Glutamatergic neuron (in vitro differentiated cells): ENCODE data around the gene SSH3. TPM values are rescaled to one million over a fixed set of nuclear protein-coding genes. Genes with fewer than 3 reads are reported as not detected.

Experiments used
- DNase-seq: peaks from one replicate; pipeline ENCODE4 v3.0.0; 2022
- H3K27ac Mint-ChIP-seq: one replicate; pipeline ENCODE4 v1.8.0; 2020; ENCODE audit warnings: mild to moderate bottlenecking, mixed read lengths, inconsistent platforms; ENCODE audit not compliant: unreplicated experiment
- H3K27me3 Mint-ChIP-seq: one replicate; pipeline ENCODE4 v1.8.0; 2020; ENCODE audit warnings: mild to moderate bottlenecking, moderate library complexity, mixed read lengths, inconsistent platforms; ENCODE audit not compliant: unreplicated experiment
- H3K36me3 Mint-ChIP-seq: one replicate; pipeline ENCODE4 v1.8.0; 2020; ENCODE audit warnings: mild to moderate bottlenecking, mixed read lengths, inconsistent platforms; ENCODE audit not compliant: unreplicated experiment
- H3K4me1 Mint-ChIP-seq: one replicate; pipeline ENCODE4 v1.8.0; 2020; ENCODE audit warnings: mild to moderate bottlenecking, low read depth, mixed read lengths, inconsistent platforms; ENCODE audit not compliant: unreplicated experiment
- H3K4me3 Mint-ChIP-seq: one replicate; pipeline ENCODE4 v1.8.0; 2020; ENCODE audit warnings: mild to moderate bottlenecking, mixed read lengths, inconsistent platforms; ENCODE audit not compliant: unreplicated experiment
- H3K9me3 Mint-ChIP-seq: one replicate; pipeline ENCODE4 v1.8.0; 2020; ENCODE audit warnings: mild to moderate bottlenecking, moderate library complexity, mixed read lengths, inconsistent platforms; ENCODE audit not compliant: unreplicated experiment
- total RNA-seq: library from RNA; stranded (reverse); fragmentation: NEBNext Ultra II Directional; extraction: Animal tissue kit (Norgen Biotek cat#: 25700); gene quantifications from one replicate; pipeline ENCODE4 v1.2.1, GENCODE V29; 2021; ENCODE audit not compliant: unreplicated experiment
- TF ChIP-seq, protein P1 (sequence below): fragments of 200-600 bp; sonication (generic); IDR thresholded peaks from one replicate; pipeline ENCODE4 v1.5.0; 2021; ENCODE audit not compliant: partially characterized antibody, unreplicated experiment

Gene SSH3
- total RNA-seq, 1 donor from 2014 or later: 8.3 TPM

GRCh38 chr11:67281552-67282150 lies 21.7 kb upstream of the SSH3 start:
- peaks cover 2% of the 10 kb centered on the region for H3K27me3 Mint-ChIP-seq
- H3K4me1 Mint-ChIP-seq: peaks cover under 1% of the 10 kb centered on the region
- no peaks in the 10 kb centered on the region for H3K36me3 Mint-ChIP-seq
- no peak overlapping the region for H3K4me3 Mint-ChIP-seq
- TF ChIP-seq, protein P1, sequence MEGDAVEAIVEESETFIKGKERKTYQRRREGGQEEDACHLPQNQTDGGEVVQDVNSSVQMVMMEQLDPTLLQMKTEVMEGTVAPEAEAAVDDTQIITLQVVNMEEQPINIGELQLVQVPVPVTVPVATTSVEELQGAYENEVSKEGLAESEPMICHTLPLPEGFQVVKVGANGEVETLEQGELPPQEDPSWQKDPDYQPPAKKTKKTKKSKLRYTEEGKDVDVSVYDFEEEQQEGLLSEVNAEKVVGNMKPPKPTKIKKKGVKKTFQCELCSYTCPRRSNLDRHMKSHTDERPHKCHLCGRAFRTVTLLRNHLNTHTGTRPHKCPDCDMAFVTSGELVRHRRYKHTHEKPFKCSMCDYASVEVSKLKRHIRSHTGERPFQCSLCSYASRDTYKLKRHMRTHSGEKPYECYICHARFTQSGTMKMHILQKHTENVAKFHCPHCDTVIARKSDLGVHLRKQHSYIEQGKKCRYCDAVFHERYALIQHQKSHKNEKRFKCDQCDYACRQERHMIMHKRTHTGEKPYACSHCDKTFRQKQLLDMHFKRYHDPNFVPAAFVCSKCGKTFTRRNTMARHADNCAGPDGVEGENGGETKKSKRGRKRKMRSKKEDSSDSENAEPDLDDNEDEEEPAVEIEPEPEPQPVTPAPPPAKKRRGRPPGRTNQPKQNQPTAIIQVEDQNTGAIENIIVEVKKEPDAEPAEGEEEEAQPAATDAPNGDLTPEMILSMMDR: no peak
- H3K27ac Mint-ChIP-seq: no peak overlapping the region
- peaks cover under 1% of the 10 kb centered on the region for H3K9me3 Mint-ChIP-seq
- DNase-seq: peak; percentile 5

DNA sequence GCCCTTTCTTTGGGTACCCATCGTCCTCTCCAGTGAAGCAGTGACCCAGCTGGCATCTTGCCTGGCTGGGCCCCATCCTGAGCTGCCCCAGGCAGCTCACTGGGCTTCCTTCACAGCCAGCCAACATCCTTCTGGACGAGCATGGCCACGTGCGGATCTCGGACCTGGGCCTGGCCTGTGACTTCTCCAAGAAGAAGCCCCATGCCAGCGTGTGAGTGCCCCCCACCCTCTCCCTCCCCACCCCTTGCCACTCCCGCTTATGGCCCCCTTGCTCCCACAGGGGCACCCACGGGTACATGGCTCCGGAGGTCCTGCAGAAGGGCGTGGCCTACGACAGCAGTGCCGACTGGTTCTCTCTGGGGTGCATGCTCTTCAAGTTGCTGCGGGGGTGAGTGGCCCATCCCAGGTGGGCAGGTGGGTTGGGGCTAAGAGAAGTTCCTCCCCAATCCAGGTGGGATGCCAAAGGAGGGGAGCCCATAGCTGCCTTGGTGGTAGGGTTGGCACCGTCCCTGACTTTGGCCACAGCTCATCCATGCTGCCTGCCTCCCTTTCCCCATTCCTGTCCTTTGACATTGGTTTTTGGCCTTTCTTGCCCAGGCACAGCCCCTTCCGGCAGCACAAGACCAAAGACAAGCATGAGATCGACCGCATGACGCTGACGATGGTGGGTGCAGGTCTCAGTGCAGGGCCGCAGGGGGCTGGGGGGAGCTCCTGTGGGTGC lies 21.0 kb upstream of the SSH3 start:
- peaks cover 4% of the 10 kb centered on the region for H3K27me3 Mint-ChIP-seq
- no peaks in the 10 kb centered on the region for H3K36me3 Mint-ChIP-seq
- no peaks in the 10 kb centered on the region for H3K4me1 Mint-ChIP-seq
- TF ChIP-seq, protein P1: no peak
- peak; percentile 5 for DNase-seq
- H3K27ac Mint-ChIP-seq: no peak overlapping the region
- peaks cover 3% of the 10 kb centered on the region for H3K9me3 Mint-ChIP-seq
- H3K4me3 Mint-ChIP-seq: no peak overlapping the region

- DNase-seq: no peak
- peaks cover 10% of the 10 kb centered on the region for H3K27me3 Mint-ChIP-seq
- no peak overlapping the region for H3K27ac Mint-ChIP-seq
- peaks cover 6% of the 10 kb centered on the region for H3K4me1 Mint-ChIP-seq
- H3K9me3 Mint-ChIP-seq: peaks cover 6% of the 10 kb centered on the region
- H3K4me3 Mint-ChIP-seq: no peak overlapping the region
- TF ChIP-seq, protein P1: no peak
- H3K36me3 Mint-ChIP-seq: no peaks in the 10 kb centered on the region
Observed at GRCh38 chr11:67282876-67283371, 20.4 kb upstream of the SSH3 start.

DNA sequence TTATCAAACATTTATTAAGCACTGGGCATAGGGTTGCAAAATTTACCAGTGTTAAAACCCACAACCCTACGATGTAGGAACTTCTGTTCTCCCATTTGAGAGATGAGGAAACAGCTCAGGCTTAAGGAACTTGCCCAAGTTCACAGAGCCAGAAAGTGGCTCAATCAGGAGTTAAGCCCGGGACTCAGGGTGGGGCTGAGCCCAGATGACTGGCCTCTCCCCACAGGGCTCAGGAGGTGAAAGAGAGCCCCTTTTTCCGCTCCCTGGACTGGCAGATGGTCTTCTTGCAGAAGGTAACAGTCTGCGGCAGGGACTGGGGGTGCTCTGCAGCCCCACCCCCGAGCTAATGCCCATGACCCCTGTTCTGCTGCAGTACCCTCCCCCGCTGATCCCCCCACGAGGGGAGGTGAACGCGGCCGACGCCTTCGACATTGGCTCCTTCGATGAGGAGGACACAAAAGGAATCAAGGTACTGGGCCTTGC lies 19.8 kb upstream of the SSH3 start:
- TF ChIP-seq, protein P1: no peak
- peaks cover 8% of the 10 kb centered on the region for H3K9me3 Mint-ChIP-seq
- no peak overlapping the region for H3K4me3 Mint-ChIP-seq
- H3K36me3 Mint-ChIP-seq: no peaks in the 10 kb centered on the region
- H3K27ac Mint-ChIP-seq: no peak overlapping the region
- H3K27me3 Mint-ChIP-seq: peaks cover 12% of the 10 kb centered on the region
- H3K4me1 Mint-ChIP-seq: peaks cover 7% of the 10 kb centered on the region
- no peak for DNase-seq
